HEK293T (cell line): ENCODE measurements around the gene PXDC1.

ENCODE experiments used
- FOXA1 ChIP-seq: fragments of 450-650 bp; IDR thresholded peaks from 2 replicates; pipeline ENCODE4 v1.6.1; 2016; ENCODE audit warnings: mild to moderate bottlenecking
- SP1 ChIP-seq: fragments of 450-650 bp; IDR thresholded peaks from 2 replicates; pipeline ENCODE4 v1.6.1; 2017
- TARDBP ChIP-seq: fragments of 450-650 bp; IDR thresholded peaks from 2 replicates; pipeline ENCODE4 v1.6.1; 2016

DNA sequence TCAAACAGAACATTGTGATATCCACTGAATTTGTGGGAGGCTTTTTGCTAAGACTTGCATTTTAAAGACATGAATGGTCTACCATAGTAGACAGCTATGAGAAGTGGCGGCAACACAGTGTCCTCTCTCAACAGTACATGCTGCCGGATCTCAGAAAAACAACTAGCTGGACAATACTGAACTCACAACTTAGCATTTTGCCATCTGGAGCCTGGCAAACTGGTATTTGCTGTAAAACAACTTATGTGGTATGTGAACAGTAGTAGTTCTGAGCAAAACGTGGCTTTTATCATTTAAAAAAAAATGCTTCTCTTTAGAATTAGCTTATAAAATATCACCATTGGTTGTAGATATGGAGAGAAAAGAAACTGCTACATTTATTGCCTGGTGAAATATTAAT, 3.3 kb upstream of the PXDC1 start:
- TF ChIP-seq FOXA1: no peak
- TF ChIP-seq TARDBP: no peak
- TF ChIP-seq SP1: no peak
